NCI-H2029 (cell line): ENCODE results near the gene TRIM73.
"Not testable (repeated sequence)": the region's sequence is repeated elsewhere in the genome, so short reads cannot be mapped to it uniquely, and the experiment has no call there.

Experiments
- DNase-seq: peaks from one replicate; lab custom pipeline; 2025; lab: John Stamatoyannopoulos, UW

Gene TRIM73

DNA sequence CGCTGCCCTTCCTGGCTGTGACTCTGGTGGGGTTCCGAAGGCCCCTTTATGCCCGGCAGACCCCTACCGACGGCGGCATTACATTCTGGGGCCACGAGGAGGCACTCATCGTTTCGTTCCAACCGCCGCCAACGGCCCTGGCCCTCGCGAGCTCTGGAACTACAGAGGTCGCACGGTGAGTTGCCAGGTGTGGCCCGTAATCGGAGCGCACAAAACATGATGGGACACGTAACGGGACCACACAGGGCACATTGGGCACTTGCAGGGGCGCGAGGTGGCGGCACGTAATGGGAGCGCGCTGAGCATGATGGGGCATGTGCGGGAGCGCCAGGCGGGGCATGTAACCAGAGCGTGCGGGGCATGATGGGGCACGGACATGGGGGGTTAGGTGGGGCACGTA, at the start of gene TRIM73:
TSS of gene TRIM73 (plus strand) at position 301 of the 400 bp plus-strand sequence. CDS start 3,305 bp downstream, outside the sequence.
- DNase-seq = not testable (repeated sequence)

GRCh38 chr7:75358671-75359541, 36.5 kb upstream of the TRIM73 start:
- DNase-seq = not testable (repeated sequence)

DNA sequence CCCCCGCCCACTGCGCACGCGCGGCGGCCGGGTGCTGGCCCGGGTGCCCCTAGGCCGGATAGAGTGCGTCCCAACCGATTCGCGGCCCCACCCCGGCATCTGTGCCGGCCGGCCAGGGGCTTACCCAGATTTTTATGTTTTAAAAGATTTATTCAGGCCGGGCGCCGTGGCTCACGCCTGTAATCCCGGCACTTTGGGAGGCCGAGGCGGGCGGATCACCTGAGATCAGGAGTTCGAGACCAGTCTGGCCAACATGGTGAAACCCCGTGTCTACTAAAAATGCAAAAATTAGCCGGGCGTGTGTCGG, 35.9 kb upstream of the TRIM73 start:
- not testable (repeated sequence) for DNase-seq

- DNase-seq = not testable (repeated sequence)
These were observed 31.4 kb upstream of the TRIM73 start for GRCh38 chr7:75364079-75364478.

DNA sequence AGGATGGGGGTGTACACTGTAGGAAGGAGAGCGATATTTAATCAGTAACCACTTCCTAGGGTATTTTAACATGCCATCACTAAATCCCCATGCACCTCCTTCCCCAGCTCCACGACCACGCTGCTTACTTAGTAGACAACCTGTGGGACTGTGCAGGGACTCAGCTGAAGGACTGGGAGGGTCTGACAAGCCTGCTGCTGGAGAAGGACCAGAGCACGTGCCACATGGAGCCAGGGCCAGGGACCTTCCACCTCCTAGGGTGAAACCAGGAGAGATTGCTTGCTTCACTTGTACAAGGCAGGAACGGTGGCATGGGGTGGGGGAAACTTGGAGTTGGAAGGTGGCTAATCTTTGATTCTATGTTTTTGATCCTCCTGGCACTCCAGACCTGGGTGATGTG, 28.8 kb upstream of the TRIM73 start:
- DNase-seq = not testable (repeated sequence)

DNA sequence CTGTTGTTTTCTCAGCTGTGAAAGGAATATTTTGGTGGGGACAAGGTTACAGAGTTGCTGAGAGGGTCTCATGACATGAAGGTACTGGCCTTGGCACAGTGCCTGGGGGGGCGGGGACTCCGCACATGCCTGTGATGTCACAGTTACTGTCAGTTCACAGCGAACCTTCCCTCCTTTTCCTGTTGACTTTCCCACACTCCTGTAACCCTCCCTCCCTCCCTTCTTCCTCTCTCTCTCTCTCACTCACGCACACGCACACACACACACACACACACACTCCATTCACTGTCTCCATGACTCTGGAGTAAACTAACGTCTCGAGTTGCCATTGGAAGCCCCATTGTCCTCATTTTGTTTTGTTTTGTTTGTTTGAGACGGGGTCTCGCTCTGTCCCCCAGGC, 28.1 kb upstream of the TRIM73 start:
- not testable (repeated sequence) for DNase-seq

DNA sequence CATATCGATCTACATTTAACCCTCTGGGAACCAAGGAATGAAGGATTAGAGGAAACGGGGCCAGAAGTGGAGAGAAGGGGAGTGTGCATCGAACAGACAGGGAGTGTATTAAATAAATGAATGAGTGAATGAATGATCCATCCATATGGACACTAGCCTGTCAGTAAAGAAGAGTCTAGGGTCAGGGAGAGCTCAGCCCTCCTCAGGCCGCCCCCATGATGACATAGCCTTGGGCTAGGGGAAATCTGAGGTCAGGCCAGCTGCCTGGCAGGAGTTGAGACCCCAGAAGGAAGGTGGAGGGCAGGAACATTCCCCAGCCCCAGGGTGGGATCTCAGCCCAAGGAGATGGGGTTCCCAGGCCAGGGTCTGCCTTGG, 21.3 kb upstream of the TRIM73 start:
- DNase-seq = not testable (repeated sequence)

DNA sequence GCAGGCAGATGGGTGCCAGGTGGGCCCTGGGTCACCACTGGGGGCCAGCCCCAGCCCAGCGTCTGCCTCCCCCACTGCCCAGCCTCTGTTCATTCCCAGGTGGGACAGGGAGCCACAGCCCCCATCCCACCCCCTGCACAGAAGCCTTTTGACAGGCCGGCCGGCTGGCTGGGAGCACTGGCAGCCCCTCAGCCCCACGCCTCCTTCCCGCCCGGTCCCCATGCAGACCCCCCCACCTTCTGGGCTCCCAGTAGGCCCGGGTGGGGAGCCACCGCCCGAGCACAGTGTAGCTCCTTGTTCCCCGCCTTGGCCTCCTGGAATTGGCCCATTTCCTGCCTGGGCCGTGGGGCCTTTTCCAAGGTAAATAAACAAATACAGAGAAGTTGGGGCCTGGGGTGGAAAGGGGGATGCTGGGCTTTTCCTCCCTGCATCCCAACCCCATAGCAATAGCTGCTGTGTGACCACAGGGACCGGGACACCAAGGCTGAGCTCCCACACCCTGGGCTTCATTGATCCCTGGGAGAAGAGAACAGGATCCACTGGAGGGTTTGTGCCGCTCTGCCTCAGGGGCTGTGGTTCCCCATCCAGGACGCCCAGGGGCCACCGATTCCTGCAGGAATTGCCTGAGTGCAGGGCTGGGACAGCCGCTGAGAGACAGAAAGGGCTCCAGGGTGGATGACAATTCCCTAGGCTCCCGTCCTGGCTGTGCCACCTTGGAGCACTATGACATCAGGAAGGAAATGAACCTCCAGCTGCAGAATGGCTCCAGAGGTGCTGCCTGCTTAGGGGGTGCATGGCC, 20.7 kb upstream of the TRIM73 start:
- not testable (repeated sequence) for DNase-seq

GRCh38 chr7:75393194-75393593, 2.2 kb upstream of the TRIM73 start:
- not testable (repeated sequence) for DNase-seq

GRCh38 chr7:75397865-75398264, 2.4 kb downstream of the TRIM73 start:
- DNase-seq = not testable (repeated sequence)

DNA sequence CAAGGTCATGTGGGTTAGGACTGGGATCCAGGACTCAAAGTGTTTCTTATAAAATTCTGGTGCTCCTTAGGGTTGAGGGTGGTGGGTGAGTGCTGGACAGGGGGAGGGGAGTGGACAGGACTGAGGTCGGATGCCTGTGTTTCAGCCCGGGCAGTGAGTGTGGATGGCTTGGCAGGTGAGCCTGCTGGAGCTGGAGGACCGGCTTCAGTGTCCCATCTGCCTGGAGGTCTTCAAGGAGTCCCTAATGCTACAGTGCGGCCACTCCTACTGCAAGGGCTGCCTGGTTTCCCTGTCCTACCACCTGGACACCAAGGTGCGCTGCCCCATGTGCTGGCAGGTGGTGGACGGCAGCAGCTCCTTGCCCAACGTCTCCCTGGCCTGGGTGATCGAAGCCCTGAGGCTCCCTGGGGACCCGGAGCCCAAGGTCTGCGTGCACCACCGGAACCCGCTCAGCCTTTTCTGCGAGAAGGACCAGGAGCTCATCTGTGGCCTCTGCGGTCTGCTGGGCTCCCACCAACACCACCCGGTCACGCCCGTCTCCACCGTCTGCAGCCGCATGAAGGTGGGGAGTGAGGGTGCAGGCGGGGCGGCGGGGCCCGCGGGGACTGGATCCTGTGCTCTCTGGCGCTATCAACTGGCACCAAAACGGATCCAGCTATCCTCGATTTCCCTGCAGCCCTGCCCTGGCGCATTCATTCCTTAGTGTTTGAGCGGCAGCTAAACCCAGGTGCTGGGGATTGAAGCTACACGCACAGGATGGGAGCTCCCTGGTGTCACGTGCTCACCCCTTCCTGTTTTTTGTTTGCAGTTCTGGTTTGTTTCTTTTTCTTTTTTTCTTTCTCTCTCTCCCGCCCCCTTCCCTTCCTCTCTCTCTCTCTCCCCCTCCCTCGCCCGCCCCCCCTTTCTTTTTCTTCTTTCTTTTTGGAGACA, 3.6 kb downstream of the TRIM73 start:
- not testable (repeated sequence) for DNase-seq

GRCh38 chr7:75400575-75400974, 5.1 kb downstream of the TRIM73 start:
- not testable (repeated sequence) for DNase-seq

GRCh38 chr7:75403455-75404443, 8.3 kb downstream of the TRIM73 start:
- not testable (repeated sequence) for DNase-seq

- DNase-seq = not testable (repeated sequence)
These were observed 9.2 kb downstream of the TRIM73 start for GRCh38 chr7:75404663-75405062.

DNA sequence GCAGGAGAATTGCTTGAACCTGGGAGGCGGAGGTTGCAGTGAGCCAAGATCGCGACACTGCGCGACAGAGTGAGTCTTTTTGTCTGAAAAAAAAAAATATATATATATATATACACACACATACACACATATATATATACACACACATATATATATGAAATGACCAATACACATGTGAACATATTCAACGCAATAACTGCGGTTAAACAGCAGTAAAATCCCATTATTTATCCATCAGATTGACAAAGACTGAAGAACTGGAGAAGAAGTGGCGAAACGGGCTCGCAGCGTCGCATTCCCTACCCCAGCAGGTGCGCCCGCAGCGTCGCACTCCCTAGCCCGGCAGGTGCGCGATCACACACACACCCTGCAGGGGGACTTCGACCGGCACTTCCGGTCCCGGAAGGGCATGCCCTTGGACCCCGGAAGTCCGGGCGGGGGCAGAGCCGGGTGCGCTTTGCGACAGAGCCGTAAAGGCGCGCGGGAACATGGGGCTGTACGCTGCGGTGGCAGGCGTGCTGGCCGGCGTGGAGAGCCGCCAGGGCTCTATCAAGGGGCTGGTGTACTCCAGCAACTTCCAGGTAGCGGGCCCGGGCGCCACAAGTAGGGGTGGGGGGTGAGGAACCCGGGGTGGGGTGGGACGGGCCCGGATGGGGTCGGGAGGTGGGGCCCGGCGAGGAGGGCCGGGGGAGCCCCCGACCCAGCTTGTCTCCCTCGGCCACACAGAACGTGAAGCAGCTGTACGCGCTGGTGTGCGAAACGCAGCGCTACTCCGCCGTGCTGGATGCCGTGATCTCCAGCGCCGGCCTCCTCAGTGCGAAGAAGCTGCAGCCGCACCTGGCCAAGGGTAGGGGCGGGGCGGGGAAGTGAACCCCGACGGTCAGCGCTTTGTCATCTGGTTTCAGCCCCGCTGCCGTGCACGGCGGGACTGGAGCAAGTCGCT, 14.7 kb downstream of the TRIM73 start:
- DNase-seq = not testable (repeated sequence)

DNA sequence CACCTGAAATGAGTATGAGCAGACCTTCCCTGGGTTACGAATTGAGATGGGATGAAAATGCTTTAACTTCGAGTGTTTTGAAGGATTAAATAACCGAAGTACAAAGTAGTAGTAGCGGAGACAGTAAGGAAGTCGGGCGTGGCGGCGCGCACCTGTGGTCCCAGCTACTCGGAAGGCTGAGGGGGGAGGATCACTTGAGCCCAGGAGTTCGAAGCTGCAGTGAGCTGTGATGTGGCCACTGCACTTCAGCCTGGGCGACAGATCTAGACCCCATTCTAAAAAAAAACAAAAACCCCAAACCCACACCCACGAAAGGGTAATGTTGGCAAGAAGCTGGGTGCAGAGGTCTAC, 15.4 kb downstream of the TRIM73 start:
- DNase-seq = not testable (repeated sequence)

DNA sequence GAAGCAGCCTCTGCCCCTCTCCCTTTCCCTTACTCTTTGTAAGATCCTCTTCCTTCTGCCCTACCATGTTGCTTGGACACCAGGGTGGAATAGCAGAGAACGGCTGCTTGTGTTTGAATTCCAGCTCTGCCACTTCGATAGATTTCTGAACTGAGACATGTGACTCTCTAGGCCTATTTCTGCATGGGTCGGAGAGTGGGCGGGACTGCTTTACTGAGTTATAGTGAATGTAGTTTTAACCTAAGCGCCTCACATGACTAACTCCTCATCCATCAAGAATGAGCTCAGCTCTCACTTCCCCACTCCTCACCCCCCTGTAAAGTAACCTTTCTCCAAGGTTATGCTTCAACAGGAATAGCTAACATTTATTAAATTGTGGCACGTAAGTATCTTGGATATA, 18.8 kb downstream of the TRIM73 start:
- not testable (repeated sequence) for DNase-seq

DNA sequence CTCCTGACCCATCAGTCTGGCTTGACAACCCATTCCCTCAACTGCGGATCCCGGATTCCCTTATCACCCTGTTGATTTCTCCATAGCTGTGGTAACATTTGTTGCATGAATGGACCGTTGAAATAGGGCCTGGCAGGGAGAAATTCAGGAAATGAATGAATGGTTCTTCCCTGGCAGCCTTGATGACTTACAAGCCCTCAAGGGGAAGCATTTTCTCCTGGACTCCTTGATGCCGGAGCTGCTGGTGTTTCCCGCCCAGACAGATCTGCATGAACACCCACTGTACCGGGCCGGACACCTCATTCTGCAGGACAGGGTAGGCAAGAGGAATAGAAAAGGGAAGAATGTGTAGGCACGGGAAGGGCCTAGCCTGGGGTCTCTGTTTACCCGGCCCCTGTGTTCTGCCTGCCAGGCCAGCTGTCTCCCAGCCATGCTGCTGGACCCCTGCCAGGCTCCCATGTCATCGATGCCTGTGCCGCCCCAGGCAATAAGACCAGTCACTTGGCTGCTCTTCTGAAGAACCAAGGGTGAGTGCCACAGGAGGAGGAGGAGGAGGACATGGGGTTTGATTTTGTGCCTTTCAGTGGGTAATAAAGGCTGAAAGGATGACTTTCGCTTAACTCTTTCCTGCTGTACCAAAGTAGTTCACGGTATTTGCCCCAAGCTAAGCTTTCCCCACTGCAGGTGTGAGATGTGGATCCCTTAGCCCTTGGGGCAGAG, 19.4 kb downstream of the TRIM73 start:
- DNase-seq = not testable (repeated sequence)

DNA sequence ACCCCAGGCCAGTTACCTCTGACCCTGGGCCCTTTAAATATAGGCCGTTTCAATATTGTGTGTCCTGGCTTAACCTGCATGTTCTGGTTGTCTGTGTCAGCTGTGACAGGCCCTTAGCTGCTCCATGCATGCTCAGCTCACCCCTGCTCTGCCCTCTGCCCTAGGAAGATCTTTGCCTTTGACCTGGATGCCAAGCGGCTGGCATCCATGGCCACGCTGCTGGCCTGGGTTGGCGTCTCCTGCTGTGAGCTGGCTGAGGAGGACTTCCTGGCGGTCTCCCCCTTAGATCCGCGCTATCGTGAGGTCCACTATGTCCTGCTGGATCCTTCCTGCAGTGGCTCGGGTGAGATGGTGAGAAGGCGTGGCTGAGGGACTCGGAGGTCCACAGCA, 20.0 kb downstream of the TRIM73 start:
- not testable (repeated sequence) for DNase-seq
